ENCODE results near the gene OR10W1. TPM values are rescaled to one million over a fixed set of nuclear protein-coding genes. Genes with fewer than 3 reads are reported as not detected.

The OR10W1 gene
- total and polyA plus RNA-seq, 2 of the 8 experiments (the other 6 are each of a cell fraction or from before 2014, with no cell fraction given) = not detected

GRCh38 chr11:58275002-58275401 is 6.9 kb upstream of the OR10W1 start:
- H2BK12ac ChIP-seq (ENCODE audit: low read depth, low read length) = no peak overlapping the region
- no peak overlapping the region for H3K56ac ChIP-seq (replicated peaks; ENCODE audit: insufficient read length, low read depth, low read length)
- H2AFZ ChIP-seq (ENCODE audit: low read length) = no peak overlapping the region
- no peak overlapping the region for H4K8ac ChIP-seq (ENCODE audit: extremely low read depth, insufficient read depth, low read length)
- H3K9ac ChIP-seq (replicated peaks in 1 of 4; ENCODE audit: extremely low read depth in 1 of 4, low read depth in 3 of 4, low read length in 3 of 4) = no peak overlapping the region
- no peaks in the 10 kb centered on the region for H3K79me2 ChIP-seq (ENCODE audit: control insufficient read depth in 1 of 2, insufficient read depth in 2 of 2, low read length in 2 of 2)
- TF ChIP-seq SP2 (IDR thresholded peaks at IDR 0.05; ENCODE audit: low read length) = no peak
- no peak for TF ChIP-seq SUZ12 (IDR thresholded peaks at IDR 0.05; ENCODE audit: low read length)
- TF ChIP-seq YY1 (IDR thresholded peaks at IDR 0.05; ENCODE audit: low read depth, low read length) = no peak
- no peak for TF ChIP-seq GABPA (IDR thresholded peaks at IDR 0.05; ENCODE audit: borderline replicate concordance, insufficient read depth, low read length)
- TF ChIP-seq, protein P1, sequence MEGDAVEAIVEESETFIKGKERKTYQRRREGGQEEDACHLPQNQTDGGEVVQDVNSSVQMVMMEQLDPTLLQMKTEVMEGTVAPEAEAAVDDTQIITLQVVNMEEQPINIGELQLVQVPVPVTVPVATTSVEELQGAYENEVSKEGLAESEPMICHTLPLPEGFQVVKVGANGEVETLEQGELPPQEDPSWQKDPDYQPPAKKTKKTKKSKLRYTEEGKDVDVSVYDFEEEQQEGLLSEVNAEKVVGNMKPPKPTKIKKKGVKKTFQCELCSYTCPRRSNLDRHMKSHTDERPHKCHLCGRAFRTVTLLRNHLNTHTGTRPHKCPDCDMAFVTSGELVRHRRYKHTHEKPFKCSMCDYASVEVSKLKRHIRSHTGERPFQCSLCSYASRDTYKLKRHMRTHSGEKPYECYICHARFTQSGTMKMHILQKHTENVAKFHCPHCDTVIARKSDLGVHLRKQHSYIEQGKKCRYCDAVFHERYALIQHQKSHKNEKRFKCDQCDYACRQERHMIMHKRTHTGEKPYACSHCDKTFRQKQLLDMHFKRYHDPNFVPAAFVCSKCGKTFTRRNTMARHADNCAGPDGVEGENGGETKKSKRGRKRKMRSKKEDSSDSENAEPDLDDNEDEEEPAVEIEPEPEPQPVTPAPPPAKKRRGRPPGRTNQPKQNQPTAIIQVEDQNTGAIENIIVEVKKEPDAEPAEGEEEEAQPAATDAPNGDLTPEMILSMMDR (IDR thresholded peaks at IDR 0.05; ENCODE audit: control extremely low read depth in 1 of 3, insufficient read depth in 1 of 3, low read depth in 1 of 3, low read length in 3 of 3) = no peak
- TF ChIP-seq EP300 (IDR thresholded peaks at IDR 0.05; ENCODE audit: borderline replicate concordance in 1 of 2, low read depth in 2 of 2, low read length in 2 of 2) = no peak
- H4K5ac ChIP-seq (ENCODE audit: insufficient read length, low read depth, low read length) = no peak overlapping the region
- no peak overlapping the region for H3K18ac ChIP-seq (ENCODE audit: extremely low read depth, low read length)
- no peaks in the 10 kb centered on the region for H4K20me1 ChIP-seq (replicated peaks in 1 of 2; ENCODE audit: control insufficient read depth in 1 of 2, insufficient read depth in 2 of 2, low read length in 2 of 2)
- H3K4ac ChIP-seq (replicated peaks; ENCODE audit: insufficient read length, low read depth, low read length) = no peak overlapping the region
- H3K23me2 ChIP-seq (ENCODE audit: low read depth, low read length) = no peaks in the 10 kb centered on the region
- H2BK15ac ChIP-seq (ENCODE audit: low read length) = no peak overlapping the region
- WGBS, 2 experiments (ENCODE audit: extremely low coverage in 1 of 2, insufficient coverage in 1 of 2, insufficient read length in 1 of 2, insufficient replicate concordance in 2 of 2, low coverage in 1 of 2, low lambda C conversion rate in 2 of 2, missing lambda C conversion rate in 1 of 2) = 76% methylated on average over 2 of the region's 2 CpGs; no CpG with 5 or more reads in 1 of the 2 experiments
- no peak for FAIRE-seq
- no peak overlapping the region for H3K27ac ChIP-seq (ENCODE audit: low read depth, low read length)
- no peak overlapping the region for H4K91ac ChIP-seq (replicated peaks; ENCODE audit: insufficient read length, low read length)
- no peak overlapping the region for H2AK5ac ChIP-seq (ENCODE audit: low read depth, low read length)
- H3K4me3 ChIP-seq (ENCODE audit: extremely low read depth in 1 of 4, insufficient read depth in 2 of 4, low read depth in 3 of 4, low read length in 4 of 4) = no peak overlapping the region
- H3K9me3 ChIP-seq (ENCODE audit: insufficient read depth in 2 of 2, low read depth in 1 of 2, low read length in 1 of 2) = peaks cover 0 to 6% of the 10 kb centered on the region in 2 experiments; a peak in 1 of 4 replicates
- H3K27me3 ChIP-seq (replicated peaks in 1 of 4; ENCODE audit: control insufficient read depth in 3 of 4, extremely low read depth in 1 of 4, insufficient read depth in 3 of 4, low read length in 3 of 4) = no peaks in the 10 kb centered on the region
- no peaks in the 10 kb centered on the region for H3K79me1 ChIP-seq (ENCODE audit: low read depth, low read length)
- no peak overlapping the region for H2BK120ac ChIP-seq (replicated peaks; ENCODE audit: low read depth, low read length)
- no peak overlapping the region for H2BK5ac ChIP-seq (ENCODE audit: low read depth, low read length)
- no peak overlapping the region for H2BK20ac ChIP-seq (ENCODE audit: low read length)
- H3K23ac ChIP-seq (ENCODE audit: insufficient read length) = no peak overlapping the region
- ChIA-PET CTCF (ENCODE audit: partially characterized antibody) (no interaction called here), POLR2A (ENCODE audit: partially characterized antibody) (no interaction called here)
- H3K4me2 ChIP-seq (ENCODE audit: insufficient read depth in 1 of 2, low read depth in 2 of 2, low read length in 2 of 2) = no peak overlapping the region
- no peak overlapping the region for H3K14ac ChIP-seq (ENCODE audit: insufficient read length)
- H3K36me3 ChIP-seq (ENCODE audit: control insufficient read depth in 2 of 4, insufficient read depth in 4 of 4, low read length in 3 of 4) = no peaks in the 10 kb centered on the region
- no peak for DNase-seq (ENCODE audit: low read depth in 1 of 2, low spot score in 2 of 2)
- no peaks in the 10 kb centered on the region for H3K4me1 ChIP-seq (replicated peaks in 1 of 4; ENCODE audit: control insufficient read depth in 3 of 4, insufficient read depth in 4 of 4, low read length in 3 of 4)
